HG03460 (cell line): ENCODE results near the gene YAF2.

Experiments
- ATAC-seq: cut with Tn5 transposase; IDR thresholded peaks from one replicate; pipeline ENCODE4 v1.9.1; 2021; ENCODE audit not compliant: unreplicated experiment

Gene YAF2, protein sequence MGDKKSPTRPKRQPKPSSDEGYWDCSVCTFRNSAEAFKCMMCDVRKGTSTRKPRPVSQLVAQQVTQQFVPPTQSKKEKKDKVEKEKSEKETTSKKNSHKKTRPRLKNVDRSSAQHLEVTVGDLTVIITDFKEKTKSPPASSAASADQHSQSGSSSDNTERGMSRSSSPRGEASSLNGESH

DNA sequence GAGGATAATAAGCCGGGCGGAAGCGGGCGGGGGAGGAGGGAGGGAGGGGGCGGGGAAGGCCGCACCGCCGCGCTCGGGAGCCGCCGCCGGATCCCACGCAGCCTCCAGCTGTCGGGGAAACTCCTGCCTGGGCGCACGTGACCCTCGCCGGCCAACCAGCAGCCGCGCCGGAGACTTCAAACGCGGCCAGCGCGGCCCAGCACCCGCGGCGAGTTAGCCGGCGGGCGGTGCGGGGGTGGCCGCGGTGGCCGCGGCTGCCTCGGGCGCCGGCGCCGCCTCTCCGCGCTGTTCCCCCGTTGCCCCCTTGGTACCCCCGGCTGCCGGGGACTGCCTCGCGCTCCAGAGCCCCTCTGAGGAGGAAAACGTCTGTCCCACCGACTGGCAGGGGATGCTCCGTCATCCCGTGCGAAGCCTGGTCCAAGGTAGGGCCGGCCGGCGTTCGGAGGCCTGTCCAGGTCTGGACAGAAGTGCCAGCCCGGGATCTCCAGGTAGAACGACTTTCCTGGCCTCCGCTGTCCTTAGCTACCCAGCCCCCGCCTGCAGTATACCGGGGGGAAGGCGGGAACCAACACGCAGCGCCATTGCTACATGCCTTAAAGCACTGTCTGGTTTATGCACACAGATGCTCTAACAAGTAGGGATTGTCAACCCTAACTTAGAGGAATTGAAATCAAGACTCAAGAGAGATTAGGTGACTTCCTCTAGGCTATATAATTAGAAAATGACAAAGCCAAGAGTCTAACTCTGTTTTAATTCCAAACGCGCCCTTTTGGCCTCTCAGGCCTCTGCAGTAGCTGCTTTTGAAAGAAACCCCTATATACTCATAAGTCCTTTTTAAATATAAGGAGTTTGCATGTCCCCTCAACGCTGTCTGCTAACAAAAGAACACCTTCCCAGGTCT, at the start of gene YAF2:
Gene YAF2, minus strand, starts transcription at position 9 of the 901 bp plus-strand sequence. CDS start 68 bp downstream, outside the sequence.
- ATAC-seq, result peak; percentile 83

DNA sequence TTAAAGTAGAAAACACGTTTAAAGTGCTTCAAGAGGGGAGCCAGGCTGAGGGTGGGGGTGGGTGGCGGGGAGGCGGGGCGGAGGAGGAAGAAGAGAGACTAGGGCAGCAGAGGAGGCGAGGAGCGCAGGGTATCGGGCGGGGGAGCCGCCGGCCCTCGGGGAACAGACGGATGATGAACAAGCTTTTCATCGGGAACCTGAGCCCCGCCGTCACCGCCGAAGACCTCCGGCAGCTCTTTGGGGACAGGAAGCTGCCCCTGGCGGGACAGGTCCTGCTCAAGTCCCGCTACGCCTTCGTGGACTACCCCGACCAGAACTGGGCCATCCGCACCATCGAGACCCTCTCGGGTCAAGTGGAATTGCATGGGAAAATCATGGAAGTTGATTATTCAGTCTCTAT, 48.7 kb upstream of the YAF2 start:
- no peak for ATAC-seq

DNA sequence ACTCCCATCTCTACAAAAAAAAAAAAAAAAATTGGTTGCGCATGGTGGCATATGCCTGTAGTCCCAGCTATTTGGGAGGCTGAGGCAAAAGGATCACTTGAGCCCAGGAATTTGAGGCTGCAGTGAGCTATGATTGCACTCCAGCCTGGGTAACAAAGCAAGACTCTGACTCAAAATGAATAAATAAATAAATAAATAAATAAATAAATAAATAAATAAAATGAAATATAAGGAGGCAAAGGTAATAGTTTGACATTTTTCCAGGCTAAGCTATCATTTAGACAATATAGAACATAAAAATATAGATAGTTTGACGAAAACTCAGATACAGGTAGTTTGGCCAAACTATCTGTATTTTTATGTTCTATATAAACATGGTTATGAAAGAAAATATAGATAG, 47.4 kb upstream of the YAF2 start:
- ATAC-seq, result no peak

DNA sequence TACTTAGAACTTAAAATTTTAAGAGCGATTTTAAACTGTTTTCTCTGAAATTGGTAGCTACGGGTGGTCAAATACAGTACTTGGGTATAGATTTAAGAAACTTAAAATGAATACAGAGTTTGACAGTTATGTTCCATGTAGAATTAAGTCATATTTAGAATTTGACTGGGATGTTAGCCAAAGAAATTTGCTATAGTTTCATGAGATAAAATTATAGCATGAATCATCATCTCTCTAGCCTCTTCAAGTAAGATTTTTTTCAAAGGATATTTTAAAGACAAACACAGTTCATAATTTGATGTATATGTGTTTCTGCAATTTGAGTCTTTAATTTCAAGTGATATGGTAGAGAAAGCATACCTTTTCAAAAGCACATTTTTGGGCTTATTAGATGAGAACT, 46.8 kb upstream of the YAF2 start:
- no peak for ATAC-seq

DNA sequence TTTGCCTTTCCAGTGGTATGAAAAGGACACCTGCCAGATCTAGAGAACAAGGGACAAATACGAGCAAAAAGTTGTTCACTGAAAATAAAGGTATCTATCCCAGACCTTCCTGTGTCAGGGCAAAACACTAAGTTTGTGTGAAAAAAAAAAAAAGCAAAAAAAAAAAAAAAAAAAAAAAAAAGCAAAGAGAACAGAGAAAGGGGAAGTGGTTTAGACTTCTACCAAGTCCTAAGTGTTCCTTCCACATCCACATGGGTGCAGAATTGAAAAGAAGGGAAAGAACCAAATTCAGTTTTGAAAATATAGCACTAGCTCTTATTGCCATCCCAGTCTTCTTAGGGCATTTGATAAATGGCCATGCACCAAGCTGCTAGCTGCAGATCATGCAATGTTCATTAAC, 46.1 kb upstream of the YAF2 start:
- no peak for ATAC-seq

DNA sequence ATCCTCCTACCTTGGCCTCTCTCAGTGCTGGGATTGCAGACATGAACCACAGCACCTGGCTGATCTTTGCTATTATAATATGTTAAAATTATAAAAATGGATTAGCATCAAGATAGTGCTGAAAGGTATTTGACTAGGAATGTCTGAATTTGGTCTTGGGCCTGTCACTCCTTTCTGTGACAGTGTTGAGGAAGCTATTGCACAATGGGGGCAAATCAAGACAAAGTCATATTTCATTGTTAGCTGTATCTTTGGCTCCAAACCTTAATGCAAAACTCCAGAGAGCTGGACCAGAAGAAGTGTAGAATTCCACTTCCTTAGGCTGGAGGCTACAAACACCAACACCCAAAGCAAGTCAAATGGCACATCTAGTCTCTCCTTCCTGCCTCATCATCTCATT, 45.7 kb upstream of the YAF2 start:
- ATAC-seq, result no peak

DNA sequence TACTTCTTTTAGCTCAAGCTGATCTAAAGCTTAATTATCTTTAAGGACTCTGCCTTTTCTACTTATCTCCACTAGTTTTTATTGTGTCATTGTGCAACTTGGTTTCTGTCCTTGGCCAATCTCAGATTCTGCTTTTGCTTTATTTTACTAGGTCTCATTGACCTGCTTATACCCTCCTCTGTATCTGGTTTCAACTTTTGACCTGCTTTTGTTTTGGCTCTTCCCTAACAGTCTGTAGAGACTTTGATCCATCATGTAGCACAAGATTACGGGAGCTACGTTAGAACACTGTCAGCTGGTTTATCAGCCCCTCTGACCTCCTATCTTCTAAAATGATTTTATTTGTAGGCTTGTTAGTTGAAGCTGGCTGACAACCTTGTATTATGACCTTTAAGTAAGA, 44.2 kb upstream of the YAF2 start:
- no peak for ATAC-seq

DNA sequence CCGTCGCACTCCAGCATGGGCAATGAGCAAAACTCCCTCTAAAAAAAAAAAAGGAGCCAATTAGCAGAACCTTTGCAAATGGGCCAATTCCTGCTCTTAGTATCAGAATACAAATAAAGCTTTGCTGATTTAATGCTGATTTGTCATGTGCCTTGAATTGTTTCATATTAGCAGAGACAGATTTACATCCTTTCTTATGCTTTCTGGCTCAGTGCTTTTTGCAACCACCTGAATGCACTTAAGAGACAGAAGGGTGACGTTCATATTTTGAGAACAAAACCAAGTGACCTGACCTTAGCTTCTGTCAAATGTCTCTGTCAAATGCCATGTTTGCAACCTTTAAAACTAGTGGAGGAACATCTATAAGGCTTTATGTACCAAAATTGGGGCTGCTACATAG, 43.8 kb upstream of the YAF2 start:
- no peak for ATAC-seq

DNA sequence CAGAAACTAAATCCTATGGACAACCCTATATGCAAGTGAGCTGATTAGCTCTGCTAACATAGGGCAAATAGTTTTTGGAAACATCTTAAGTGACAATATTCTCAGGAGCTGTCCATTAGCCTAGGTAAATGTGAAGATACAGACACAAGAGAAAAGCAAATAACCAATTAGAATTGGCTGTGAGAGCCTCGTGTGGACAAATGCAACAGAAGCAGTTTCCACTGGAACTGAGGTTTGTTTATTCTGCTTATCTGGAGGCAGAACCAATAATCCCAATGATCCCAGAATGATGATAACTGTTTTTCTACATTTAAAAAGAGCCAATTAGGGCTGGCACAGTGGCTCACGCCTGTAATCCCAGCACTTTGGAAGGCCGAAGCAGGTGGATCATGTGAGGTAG, 43.2 kb upstream of the YAF2 start:
- ATAC-seq, result no peak

DNA sequence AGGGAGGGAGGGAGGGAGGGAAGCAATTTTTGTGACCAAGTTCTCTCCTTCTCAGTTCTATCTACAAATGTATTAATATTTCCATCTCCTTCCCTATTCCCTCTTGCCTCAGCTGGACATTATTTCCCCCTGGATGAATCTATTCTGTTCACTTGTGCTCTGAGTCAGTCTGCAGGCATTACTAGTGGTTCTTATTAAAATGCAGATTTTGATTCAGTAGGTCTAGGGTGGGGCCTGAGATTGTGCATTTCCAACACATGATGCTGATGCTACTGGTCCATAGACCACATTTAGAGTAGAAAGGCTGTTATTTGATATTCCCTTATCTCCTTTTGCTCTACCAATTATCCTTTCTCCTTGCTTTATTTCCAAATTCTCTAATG, 40.1 kb upstream of the YAF2 start:
- ATAC-seq, result no peak

DNA sequence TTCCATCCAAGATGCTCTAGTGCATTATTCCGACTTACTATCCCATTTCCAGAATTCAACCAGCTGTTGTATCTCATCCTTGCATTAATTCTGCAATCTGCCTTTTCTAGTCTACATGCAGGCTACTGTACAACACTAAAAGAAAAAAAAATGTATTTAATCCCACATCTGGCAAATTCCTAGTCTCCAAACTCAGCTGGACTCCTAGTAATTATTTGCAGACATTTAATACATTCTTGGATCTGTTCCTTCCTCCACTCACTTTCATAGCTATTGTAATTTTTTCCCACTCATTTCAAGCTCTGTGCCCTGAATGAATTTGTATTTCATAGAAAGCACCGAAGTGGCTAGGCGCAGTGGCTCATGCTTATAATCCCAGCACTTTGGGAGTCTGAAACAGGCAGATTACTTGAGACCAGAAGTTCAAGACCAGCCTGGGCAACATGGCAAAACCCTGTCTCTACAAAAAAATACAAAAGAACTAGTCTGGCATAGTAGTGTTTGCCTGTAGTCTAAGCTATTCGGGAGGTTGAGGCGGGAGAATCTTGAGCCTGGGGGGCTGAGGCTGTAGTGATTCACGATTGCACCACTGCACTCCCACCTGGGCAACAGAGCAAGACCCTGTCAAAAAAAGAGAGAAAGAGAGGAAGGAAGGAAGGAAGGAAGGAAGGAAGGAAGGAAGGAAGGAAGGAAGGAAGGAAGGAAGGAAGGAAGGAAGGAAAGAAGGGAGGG, 39.5 kb upstream of the YAF2 start:
- no peak for ATAC-seq

DNA sequence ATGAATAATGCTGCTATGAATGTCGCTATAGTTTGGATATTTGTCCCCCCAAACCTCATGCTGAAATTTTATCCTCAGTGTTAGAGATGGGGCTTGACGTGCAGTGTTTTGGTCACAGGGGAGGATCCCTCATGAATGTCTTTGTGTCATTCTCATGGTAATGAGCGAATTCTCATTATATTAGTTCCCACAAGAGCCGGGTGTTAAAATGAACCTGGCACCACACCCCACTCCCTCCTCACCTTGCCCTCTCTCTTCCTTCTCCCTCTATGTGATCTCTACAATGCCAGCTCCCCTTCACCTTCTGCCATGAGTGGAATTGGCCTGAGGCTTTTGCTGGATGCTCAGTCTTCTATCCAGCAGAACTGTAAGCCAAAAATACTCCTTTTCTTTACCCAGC, 37.5 kb upstream of the YAF2 start:
- ATAC-seq, result no peak

DNA sequence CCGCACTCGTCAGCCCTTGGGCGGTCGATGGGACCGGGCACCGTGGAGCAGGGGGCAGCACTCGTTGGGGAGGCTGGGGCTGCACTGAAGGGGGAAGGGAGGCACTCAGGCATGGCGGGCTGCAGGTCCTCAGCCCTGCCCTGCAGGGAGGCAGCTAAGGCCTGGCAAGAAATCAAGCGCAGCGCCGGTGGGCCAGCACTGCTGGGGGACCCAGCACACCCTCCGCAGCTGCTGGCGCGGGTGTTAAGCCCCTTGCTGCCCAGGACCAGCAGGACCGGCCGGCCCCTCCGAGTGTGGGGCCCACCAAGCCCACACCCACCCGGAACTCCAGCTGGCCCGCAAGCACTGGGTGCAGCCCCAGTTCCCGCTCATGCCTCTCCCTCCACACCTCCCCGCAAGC, 35.7 kb upstream of the YAF2 start:
- ATAC-seq, result no peak

DNA sequence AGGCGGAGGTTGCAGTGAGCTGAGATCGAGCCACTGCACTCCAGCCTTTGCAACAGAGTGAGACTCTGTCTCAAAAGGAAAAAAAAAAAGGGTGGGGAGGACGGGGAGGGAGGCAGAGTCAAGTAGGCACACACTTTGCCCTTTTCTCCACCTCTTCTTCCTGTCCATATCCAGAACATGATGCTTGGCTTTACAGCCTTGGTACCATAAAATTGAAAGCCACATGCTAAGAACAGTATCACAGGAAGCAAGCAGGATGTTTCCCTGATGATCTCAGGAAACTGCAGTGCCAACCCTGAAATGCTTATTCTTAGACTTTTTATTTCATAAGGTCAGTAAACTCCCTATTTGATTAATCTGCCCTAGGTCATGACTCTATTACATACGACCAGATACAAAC, 32.5 kb upstream of the YAF2 start:
- ATAC-seq, result no peak

DNA sequence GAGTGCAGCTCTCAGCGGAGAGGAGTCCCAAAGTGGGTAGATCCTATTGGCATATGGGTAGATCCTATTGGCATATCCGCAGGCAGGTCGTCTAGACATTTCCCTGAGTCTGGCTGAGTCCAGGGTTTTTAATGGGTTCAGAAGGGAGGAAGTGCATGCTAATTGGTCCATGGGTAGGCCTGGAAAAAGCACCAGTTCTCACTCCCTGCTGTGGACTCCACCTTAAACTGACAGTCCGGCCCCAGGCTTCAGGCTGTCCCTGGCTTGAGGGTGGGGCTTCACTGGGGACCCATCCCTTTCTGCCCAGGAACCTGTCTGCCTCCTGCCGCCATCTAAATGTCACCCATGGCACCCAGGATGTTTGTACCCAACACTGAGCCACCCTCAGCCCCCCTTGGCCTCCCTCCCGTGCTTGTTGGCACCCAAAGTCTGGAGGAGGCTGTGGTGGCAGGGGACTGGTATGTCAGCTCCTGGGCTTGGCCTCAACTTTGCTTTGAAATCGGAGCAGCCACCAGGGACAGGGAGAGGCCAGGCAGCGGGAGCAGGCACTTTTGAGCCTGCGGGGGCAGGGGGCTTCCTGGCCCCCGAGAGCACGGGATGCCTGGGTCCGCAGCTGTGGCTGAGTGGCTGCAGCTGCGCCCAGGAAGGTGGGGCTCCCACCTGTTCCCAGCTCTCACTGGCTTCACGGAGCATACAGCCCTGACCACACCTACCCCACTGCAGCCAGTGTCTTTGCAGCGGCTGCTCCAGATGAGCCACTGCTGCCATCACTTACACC, 29.6 kb upstream of the YAF2 start:
- ATAC-seq, result no peak

DNA sequence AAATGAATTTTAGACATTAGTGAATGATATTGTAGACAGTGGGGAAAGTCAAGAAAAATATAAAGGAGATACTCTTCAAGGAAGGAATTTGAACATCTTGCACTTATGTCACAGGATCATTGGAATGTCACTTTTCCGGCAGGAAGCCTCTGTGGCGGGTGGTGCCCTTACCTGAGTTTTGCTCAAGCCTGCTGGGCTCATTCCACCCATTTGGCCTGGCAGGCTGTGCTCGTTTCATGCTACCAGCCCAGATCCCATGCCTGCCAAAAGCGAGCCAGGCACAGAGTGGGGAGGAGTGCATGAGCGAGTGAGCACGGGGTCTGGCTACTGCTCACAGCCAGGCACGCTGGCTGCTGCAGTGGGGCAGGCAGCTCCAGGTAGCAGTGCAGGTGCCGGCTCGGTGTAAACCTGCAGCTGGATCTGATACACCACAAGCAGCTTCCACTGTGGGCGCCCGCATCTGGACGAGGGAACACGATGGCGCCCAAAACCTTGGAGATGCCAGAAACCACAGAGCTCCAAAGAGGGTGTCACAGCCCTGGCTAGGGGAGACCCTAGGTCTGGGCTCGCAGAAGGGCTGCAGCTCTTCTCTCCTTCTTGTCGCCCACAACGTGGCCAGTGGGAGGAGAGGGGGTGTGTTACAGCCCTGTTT, 28.7 kb upstream of the YAF2 start:
- no peak for ATAC-seq

DNA sequence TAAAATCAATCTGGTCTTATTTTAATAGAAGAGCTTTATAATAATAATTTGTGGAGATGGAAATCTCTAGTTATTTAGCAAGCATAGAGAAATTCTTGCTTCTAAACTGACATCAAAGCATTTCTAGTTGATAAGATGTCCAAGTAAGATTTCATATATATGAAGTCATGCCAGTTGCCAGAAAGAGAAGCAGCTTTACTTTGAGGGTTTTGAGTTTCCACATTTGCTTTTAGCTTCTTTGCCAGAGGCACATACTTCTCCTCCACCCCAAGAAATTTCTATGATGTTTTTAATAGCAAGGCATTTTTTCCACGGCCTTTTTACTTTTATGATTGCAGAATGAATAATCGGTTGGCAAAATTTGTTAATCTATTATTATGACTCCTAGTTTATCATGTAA, 24.2 kb upstream of the YAF2 start:
- no peak for ATAC-seq

DNA sequence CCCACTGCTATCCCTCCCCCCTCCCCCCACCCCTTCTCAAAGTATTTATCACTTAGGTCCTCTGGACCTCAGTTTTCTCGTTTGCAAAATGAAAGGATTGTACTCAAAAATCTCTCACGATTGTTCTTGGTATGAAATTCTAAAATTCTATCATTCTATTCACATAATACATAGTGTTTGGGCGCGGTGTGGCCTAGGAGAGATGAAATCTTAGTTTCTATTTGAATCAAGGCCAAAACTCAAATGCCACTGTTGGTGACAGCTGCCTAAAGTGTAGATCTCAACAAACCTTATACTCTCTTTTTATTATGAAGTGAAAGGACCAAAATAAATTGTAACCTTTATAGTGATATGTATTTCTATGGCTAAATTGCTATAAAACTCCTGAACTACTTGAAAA, 23.7 kb upstream of the YAF2 start:
- ATAC-seq, result no peak

DNA sequence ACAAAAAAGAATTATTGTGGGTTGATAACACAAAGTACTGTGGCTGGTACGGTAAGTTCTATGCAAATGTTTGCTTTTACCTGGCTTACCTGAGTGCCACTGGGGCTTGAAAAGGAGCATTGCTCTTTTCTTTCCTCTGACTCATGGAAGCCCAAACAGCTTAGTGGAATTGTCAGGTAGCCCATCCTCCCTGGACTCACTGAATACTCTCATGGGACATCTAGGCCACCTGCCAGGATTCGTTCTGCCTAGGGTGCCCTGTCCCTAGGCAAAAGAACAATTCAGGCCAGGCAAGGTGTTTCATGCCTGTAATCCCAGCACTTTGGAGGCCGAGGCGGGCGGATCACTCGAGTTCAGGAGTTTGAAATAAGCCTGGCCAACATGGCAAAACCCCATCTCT, 22.5 kb upstream of the YAF2 start:
- no peak for ATAC-seq

DNA sequence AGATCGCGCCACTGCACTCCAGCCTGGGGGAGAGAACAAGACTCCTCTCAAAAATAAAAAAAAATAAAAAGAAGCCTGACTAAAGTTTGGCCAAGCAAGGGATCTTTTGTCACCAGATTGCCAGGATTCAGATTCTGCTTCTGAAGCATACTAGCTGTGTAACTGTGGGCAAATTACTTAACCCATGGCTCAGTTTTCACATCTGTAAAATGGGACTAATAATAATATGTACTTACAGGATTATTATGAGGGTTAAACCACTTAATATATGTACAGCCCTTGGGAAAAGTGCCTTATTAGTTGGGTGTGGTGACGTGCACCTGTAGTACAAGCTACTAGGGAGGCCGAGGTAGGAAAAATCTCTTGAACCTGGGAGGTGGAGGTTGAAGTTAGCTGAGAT, 21.7 kb upstream of the YAF2 start:
- ATAC-seq, result no peak

DNA sequence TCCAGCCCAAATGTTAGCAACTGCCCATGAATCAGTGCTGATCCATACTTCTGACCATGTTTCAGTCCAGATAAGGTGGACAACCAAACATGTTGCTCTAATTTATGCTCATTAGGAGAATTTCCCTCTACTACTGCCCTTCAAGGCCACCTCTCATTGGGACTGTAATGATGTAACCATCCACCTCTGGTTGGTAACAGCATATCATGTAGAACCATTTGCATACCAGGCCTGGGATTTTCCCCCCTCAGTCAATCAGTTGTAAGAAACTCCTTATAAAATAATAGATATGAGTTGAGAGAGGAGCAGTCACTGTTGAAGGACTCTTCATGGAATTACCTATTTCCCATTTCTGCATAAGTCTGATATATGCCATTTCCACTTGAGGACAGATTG, 17.8 kb upstream of the YAF2 start:
- no peak for ATAC-seq
